A673 (cell line): ENCODE measurements around the gene APOC1. TPM values are rescaled to one million over a fixed set of nuclear protein-coding genes. Genes with fewer than 3 reads are reported as not detected.
"Not testable (repeated sequence)": the region's sequence is repeated elsewhere in the genome, so short reads cannot be mapped to it uniquely, and the experiment has no call there.

Experiments used
- BruUV-seq: library from RNA; stranded (reverse); fragments of 400-500 nt; replicated peaks from 2 replicates; lab custom pipeline; 2021; lab: Mats Ljungman, UMichigan
- CTCF ChIA-PET: fragments of 300-600 bp; sonication (Branson Sonifier 250); formaldehyde crosslinking; loops from one replicate; lab custom pipeline; 2022; ENCODE audit warnings: antibody characterized with exemption; lab: Charles Lee
- POLR2A ChIA-PET: fragments of 300-600 bp; sonication (Branson Sonifier 250); formaldehyde crosslinking; loops from one replicate; lab custom pipeline; 2022; ENCODE audit warnings: antibody characterized with exemption; ENCODE audit not compliant: low non-redundant PET; lab: Charles Lee
- DNase-seq: peaks from one replicate; pipeline ENCODE4 v3.0.0-alpha.2; 2015; ENCODE audit warnings: low spot score
- H3K27ac ChIP-seq: fragments of 200-600 bp; sonication (generic); 2 replicates; pipeline ENCODE4 v1.5.1; 2016; ENCODE audit warnings: mixed run types, low read depth, mild to moderate bottlenecking, mixed read lengths, antibody characterized with exemption, low read length; ENCODE audit not compliant: poor library complexity, severe bottlenecking
- H3K27me3 ChIP-seq: fragments of 200-600 bp; sonication (generic); replicated peaks from 2 replicates; pipeline ENCODE4 v1.6.1; 2017; ENCODE audit warnings: mixed run types, low read depth, mild to moderate bottlenecking, mixed read lengths, antibody characterized with exemption, low read length; ENCODE audit not compliant: insufficient read depth, poor library complexity
- H3K36me3 ChIP-seq: fragments of 200-600 bp; sonication (generic); 2 replicates; pipeline ENCODE4 v1.6.1; 2016; ENCODE audit warnings: mixed run types, mild to moderate bottlenecking, mixed read lengths, antibody characterized with exemption, low read length; ENCODE audit not compliant: insufficient read depth, poor library complexity, severe bottlenecking
- H3K4me1 ChIP-seq: fragments of 200-600 bp; sonication (generic); 2 replicates; pipeline ENCODE4 v1.6.1; 2017; ENCODE audit warnings: mixed run types, mild to moderate bottlenecking, mixed read lengths, antibody characterized with exemption, low read length; ENCODE audit not compliant: insufficient read depth, poor library complexity, severe bottlenecking
- H3K4me3 ChIP-seq: fragments of 200-600 bp; sonication (generic); 2 replicates; pipeline ENCODE4 v1.5.1; 2016; ENCODE audit warnings: low read depth, mixed run types, mild to moderate bottlenecking, mixed read lengths, low read length; ENCODE audit not compliant: poor library complexity, severe bottlenecking
- H3K9me3 ChIP-seq: fragments of 200-600 bp; sonication (generic); 2 replicates; pipeline ENCODE4 v1.6.1; 2016; ENCODE audit warnings: mixed run types, low read depth, mild to moderate bottlenecking, mixed read lengths, antibody characterized with exemption, low read length; ENCODE audit not compliant: poor library complexity, severe bottlenecking
- EZH2 ChIP-seq: fragments of 200-600 bp; sonication (generic); IDR thresholded peaks from 2 replicates; pipeline ENCODE4 v1.6.1; 2017; ENCODE audit warnings: borderline replicate concordance, low read depth, mild to moderate bottlenecking, mixed read lengths, antibody characterized with exemption, low read length; ENCODE audit not compliant: poor library complexity, severe bottlenecking
- intact Hi-C: fragments of 100-400 bp; cut with micrococcal nuclease; formaldehyde crosslinking; loops from one replicate; pipeline ENCODE4 v1.10.0; 2022; ENCODE audit not compliant: unreplicated experiment
- total RNA-seq: library from RNA; stranded (reverse); gene quantifications from 2 replicates; pipeline ENCODE4 v1.2.3, GENCODE V29; 2021
- TF ChIP-seq, protein P1 (sequence below): fragments of 300-800, 200-600 bp; sonication (generic); conservative IDR thresholded peaks from 2 replicates; pipeline ENCODE4 v1.5.1; 2017; ENCODE audit warnings: low read depth, mild to moderate bottlenecking, antibody characterized with exemption, low read length, moderate library complexity, mixed read lengths

APOC1 gene
- total RNA-seq, 1 experiment from 2014 or later = 5.5 TPM

DNA sequence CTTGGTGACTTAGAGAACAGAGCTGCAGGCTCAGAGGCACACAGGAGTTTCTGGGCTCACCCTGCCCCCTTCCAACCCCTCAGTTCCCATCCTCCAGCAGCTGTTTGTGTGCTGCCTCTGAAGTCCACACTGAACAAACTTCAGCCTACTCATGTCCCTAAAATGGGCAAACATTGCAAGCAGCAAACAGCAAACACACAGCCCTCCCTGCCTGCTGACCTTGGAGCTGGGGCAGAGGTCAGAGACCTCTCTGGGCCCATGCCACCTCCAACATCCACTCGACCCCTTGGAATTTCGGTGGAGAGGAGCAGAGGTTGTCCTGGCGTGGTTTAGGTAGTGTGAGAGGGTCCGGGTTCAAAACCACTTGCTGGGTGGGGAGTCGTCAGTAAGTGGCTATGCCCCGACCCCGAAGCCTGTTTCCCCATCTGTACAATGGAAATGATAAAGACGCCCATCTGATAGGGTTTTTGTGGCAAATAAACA lies 9.9 kb downstream of the APOC1 start:
- no peak for DNase-seq
- Histone ChIP-seq H3K4me1 (no peaks in the 10 kb centered on the region), H3K27me3 (no peaks in the 10 kb centered on the region), H3K9me3 (no peaks in the 10 kb centered on the region), H3K27ac (no peak overlapping the region), H3K36me3 (no peaks in the 10 kb centered on the region), H3K4me3 (no peak overlapping the region)
- POLR2A ChIA-PET = no interaction called here
- CTCF ChIA-PET = no interaction called here
- no TSS peak for BruUV-seq
- intact Hi-C loops = no loop called here
- TF ChIP-seq, protein P1, sequence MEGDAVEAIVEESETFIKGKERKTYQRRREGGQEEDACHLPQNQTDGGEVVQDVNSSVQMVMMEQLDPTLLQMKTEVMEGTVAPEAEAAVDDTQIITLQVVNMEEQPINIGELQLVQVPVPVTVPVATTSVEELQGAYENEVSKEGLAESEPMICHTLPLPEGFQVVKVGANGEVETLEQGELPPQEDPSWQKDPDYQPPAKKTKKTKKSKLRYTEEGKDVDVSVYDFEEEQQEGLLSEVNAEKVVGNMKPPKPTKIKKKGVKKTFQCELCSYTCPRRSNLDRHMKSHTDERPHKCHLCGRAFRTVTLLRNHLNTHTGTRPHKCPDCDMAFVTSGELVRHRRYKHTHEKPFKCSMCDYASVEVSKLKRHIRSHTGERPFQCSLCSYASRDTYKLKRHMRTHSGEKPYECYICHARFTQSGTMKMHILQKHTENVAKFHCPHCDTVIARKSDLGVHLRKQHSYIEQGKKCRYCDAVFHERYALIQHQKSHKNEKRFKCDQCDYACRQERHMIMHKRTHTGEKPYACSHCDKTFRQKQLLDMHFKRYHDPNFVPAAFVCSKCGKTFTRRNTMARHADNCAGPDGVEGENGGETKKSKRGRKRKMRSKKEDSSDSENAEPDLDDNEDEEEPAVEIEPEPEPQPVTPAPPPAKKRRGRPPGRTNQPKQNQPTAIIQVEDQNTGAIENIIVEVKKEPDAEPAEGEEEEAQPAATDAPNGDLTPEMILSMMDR = no peak
- no peak for TF ChIP-seq EZH2

GRCh38 chr19:44925114-44925891 lies 10.9 kb downstream of the APOC1 start:
- H3K9me3 ChIP-seq = no peaks in the 10 kb centered on the region
- POLR2A ChIA-PET = no interaction called here
- no peaks in the 10 kb centered on the region for H3K4me1 ChIP-seq
- TF ChIP-seq, protein P1 = no peak
- no peak for TF ChIP-seq EZH2
- H3K27ac ChIP-seq = no peak overlapping the region
- no peaks in the 10 kb centered on the region for H3K27me3 ChIP-seq
- intact Hi-C loops = no loop called here
- DNase-seq = no peak
- CTCF ChIA-PET = no interaction called here
- no peak overlapping the region for H3K4me3 ChIP-seq
- no TSS peak for BruUV-seq
- H3K36me3 ChIP-seq = no peaks in the 10 kb centered on the region

- BruUV-seq, POLR2A ChIA-PET: not testable (repeated sequence)
- H3K4me3 ChIP-seq = peak overlapping the region; percentile 39
These were observed 12.1 kb downstream of the APOC1 start for GRCh38 chr19:44926245-44927077.

More at GRCh38 chr19:44926245-44927077, 12.1 kb downstream of the APOC1 start:
- DNase-seq, H3K9me3 ChIP-seq, H3K4me1 ChIP-seq, CTCF ChIA-PET, H3K27me3 ChIP-seq, H3K36me3 ChIP-seq, intact Hi-C loops, H3K27ac ChIP-seq: not testable (repeated sequence)
